Type B pancreatic cell (in vitro differentiated cells): Measurements from ENCODE around the gene EPHX1. TPM values are rescaled to one million over a fixed set of nuclear protein-coding genes. Genes with fewer than 3 reads are reported as not detected.
A peak's percentile ranks its signal among the peaks of the same experiment; 100 is the strongest.
"Not testable (repeated sequence)": the region's sequence is repeated elsewhere in the genome, so short reads cannot be mapped to it uniquely, and the experiment has no call there.

Experiments
- DNase-seq: peaks from one replicate; pipeline ENCODE4 v3.0.0; 2021; ENCODE audit warnings: mixed read lengths; ENCODE audit not compliant: unreplicated experiment; ENCODE audit errors: extremely low spot score
- H3K27ac Mint-ChIP-seq: 2 replicates; pipeline ENCODE4 v1.8.0; 2021; ENCODE audit warnings: mild to moderate bottlenecking, mixed read lengths
- H3K27me3 Mint-ChIP-seq: 2 replicates; pipeline ENCODE4 v1.8.0; 2021; ENCODE audit warnings: mixed read lengths
- H3K36me3 Mint-ChIP-seq: 2 replicates; pipeline ENCODE4 v1.8.0; 2021; ENCODE audit warnings: mixed read lengths
- H3K4me1 Mint-ChIP-seq: one replicate; pipeline ENCODE4 v1.8.0; 2021; ENCODE audit warnings: mixed read lengths; ENCODE audit not compliant: unreplicated experiment
- H3K4me3 Mint-ChIP-seq: 2 replicates; pipeline ENCODE4 v1.8.0; 2021; ENCODE audit warnings: mild to moderate bottlenecking, mixed read lengths
- H3K9me3 Mint-ChIP-seq: 2 replicates; pipeline ENCODE4 v1.8.0; 2021; ENCODE audit warnings: mixed read lengths
- CTCF ChIP-seq: fragments of 200-600 bp; sonication (generic); conservative IDR thresholded peaks from 2 replicates; pipeline ENCODE4 v1.5.0; 2021; ENCODE audit warnings: antibody characterized with exemption, mild to moderate bottlenecking
- total RNA-seq: library from RNA; stranded (reverse); gene quantifications from 2 replicates; pipeline ENCODE4 v1.2.1, GENCODE V29; 2021; ENCODE audit warnings: low replicate concordance

The EPHX1 gene
- total RNA-seq, 1 donor from 2014 or later: 65.2 TPM

GRCh38 chr1:225828706-225829345, 18.9 kb downstream of the EPHX1 start:
- Mint-ChIP-seq H3K27me3 (no peaks in the 10 kb centered on the region), H3K36me3 (peaks cover 10% of the 10 kb centered on the region), H3K27ac (no peak overlapping the region), H3K4me1 (peaks cover 25% of the 10 kb centered on the region), H3K4me3 (no peak overlapping the region), H3K9me3 (no peaks in the 10 kb centered on the region)
- DNase-seq: no peak
- TF ChIP-seq CTCF: no peak

- H3K36me3 Mint-ChIP-seq: peaks cover 10% of the 10 kb centered on the region
- H3K27ac Mint-ChIP-seq: no peak overlapping the region
- TF ChIP-seq CTCF: no peak
- no peak overlapping the region for H3K4me3 Mint-ChIP-seq
- no peaks in the 10 kb centered on the region for H3K27me3 Mint-ChIP-seq
- no peaks in the 10 kb centered on the region for H3K9me3 Mint-ChIP-seq
- no peak for DNase-seq
- H3K4me1 Mint-ChIP-seq: peaks cover 7% of the 10 kb centered on the region
Measured at GRCh38 chr1:225830841-225831240, 20.9 kb downstream of the EPHX1 start.

- H3K9me3 Mint-ChIP-seq: no peaks in the 10 kb centered on the region
- H3K27me3 Mint-ChIP-seq: no peaks in the 10 kb centered on the region
- peaks cover 10% of the 10 kb centered on the region for H3K36me3 Mint-ChIP-seq
- no peaks in the 10 kb centered on the region for H3K4me1 Mint-ChIP-seq
- DNase-seq: no peak
- no peak overlapping the region for H3K4me3 Mint-ChIP-seq
- H3K27ac Mint-ChIP-seq: no peak overlapping the region
- no peak for TF ChIP-seq CTCF
Measured at GRCh38 chr1:225834417-225835329, 24.7 kb downstream of the EPHX1 start.

- peaks cover 13% of the 10 kb centered on the region for H3K36me3 Mint-ChIP-seq
- no peak for TF ChIP-seq CTCF
- H3K4me3 Mint-ChIP-seq: no peak overlapping the region
- no peaks in the 10 kb centered on the region for H3K4me1 Mint-ChIP-seq
- no peak for DNase-seq
- no peak overlapping the region for H3K27ac Mint-ChIP-seq
- H3K9me3 Mint-ChIP-seq: no peaks in the 10 kb centered on the region
- no peaks in the 10 kb centered on the region for H3K27me3 Mint-ChIP-seq
Measured at GRCh38 chr1:225835856-225836255, 25.9 kb downstream of the EPHX1 start.

GRCh38 chr1:225836296-225836695, 26.4 kb downstream of the EPHX1 start:
- H3K4me1 Mint-ChIP-seq, H3K9me3 Mint-ChIP-seq, H3K4me3 Mint-ChIP-seq, DNase-seq, H3K27me3 Mint-ChIP-seq: not testable (repeated sequence)
- Mint-ChIP-seq H3K27ac (peak overlapping the region; percentile 6), H3K36me3 (peaks cover 15% of the 10 kb centered on the region)

- TF ChIP-seq CTCF: no peak
- Mint-ChIP-seq H3K36me3 (peaks cover 9% of the 10 kb centered on the region), H3K4me3 (no peak overlapping the region), H3K9me3 (no peaks in the 10 kb centered on the region), H3K27me3 (no peaks in the 10 kb centered on the region), H3K27ac (no peak overlapping the region), H3K4me1 (no peaks in the 10 kb centered on the region)
- DNase-seq: no peak
Measured at GRCh38 chr1:225838793-225839192, 28.9 kb downstream of the EPHX1 start.
